ENCODE measurements around the gene IL4R.

Gene IL4R

DNA sequence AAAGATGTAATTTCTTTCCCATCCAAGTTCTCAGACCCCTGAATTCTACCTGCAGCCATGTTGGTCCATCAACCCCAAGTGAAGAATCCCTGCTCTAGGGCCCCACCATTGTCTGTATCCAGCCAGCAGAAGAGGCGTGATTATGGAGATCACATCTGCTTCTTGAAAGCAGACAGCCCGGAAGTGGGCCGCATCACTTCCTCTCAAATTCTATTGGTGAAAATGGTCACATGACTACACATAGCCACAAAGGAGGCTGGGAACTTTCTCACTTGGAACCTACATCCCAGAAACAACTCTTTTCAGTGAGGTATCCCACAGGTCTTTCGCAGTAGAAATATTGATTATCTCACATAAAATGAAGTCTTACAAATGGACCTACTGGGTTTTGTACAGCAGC lies 40.1 kb downstream of the IL4R start:
- in situ Hi-C loops (cut with MboI; ENCODE audit: low sequenced_read_pairs): no loop called here

- in situ Hi-C loops (cut with MboI; ENCODE audit: low sequenced_read_pairs): no loop called here
Measured at GRCh38 chr16:27355610-27356009, 41.8 kb downstream of the IL4R start.

- in situ Hi-C loops (cut with MboI; ENCODE audit: low sequenced_read_pairs): no loop called here
Measured at GRCh38 chr16:27356794-27357193, 43.0 kb downstream of the IL4R start.

DNA sequence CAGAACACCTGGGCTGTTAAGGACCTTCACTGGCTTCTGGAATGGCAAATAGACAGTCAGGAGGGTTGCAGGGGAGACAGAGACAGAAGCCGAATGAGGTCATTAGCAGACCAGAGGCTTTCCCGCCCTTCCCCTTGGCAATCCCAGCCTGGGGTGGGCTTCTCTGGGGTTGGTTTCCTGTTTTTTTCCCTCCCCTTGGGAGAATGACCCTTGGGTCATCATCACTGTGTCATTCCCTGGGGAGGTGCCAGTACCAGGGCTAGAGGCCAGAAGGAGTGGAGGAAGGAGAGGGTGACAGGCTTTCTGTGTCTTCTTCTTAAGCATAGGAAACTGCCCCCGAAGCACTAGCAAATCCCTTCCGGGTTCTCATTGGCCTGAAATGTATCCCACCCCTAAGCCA lies 45.3 kb downstream of the IL4R start:
- in situ Hi-C loops (cut with MboI; ENCODE audit: low sequenced_read_pairs): no loop called here

DNA sequence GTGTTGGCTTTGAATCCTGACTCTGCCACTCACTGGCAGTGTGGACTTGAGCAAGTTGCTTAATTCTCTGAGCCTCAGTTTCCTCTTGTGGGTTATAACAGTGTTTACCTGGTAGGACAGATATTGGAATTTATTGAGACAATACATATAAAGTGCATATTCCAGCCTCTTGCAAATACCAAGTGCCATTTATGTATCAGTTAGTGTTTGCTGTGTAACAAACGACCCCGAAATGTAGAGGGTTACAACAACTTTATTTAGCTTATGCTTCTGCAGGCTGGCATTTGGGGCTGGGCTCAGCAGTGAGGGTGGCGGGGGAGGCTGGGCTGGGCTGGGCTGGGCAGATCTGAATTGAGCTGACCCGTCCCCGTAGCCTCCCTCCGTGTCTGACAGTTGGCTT lies 45.8 kb downstream of the IL4R start:
- in situ Hi-C loops (cut with MboI; ENCODE audit: low sequenced_read_pairs): no loop called here

- in situ Hi-C loops (cut with MboI; ENCODE audit: low sequenced_read_pairs): no loop called here
Measured at GRCh38 chr16:27361987-27362386, 48.2 kb downstream of the IL4R start.

DNA sequence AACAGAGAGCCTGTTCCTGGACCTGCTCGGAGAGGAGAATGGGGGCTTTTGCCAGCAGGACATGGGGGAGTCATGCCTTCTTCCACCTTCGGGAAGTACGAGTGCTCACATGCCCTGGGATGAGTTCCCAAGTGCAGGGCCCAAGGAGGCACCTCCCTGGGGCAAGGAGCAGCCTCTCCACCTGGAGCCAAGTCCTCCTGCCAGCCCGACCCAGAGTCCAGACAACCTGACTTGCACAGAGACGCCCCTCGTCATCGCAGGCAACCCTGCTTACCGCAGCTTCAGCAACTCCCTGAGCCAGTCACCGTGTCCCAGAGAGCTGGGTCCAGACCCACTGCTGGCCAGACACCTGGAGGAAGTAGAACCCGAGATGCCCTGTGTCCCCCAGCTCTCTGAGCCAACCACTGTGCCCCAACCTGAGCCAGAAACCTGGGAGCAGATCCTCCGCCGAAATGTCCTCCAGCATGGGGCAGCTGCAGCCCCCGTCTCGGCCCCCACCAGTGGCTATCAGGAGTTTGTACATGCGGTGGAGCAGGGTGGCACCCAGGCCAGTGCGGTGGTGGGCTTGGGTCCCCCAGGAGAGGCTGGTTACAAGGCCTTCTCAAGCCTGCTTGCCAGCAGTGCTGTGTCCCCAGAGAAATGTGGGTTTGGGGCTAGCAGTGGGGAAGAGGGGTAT lies 48.9 kb downstream of the IL4R start:
- in situ Hi-C loops (cut with MboI; ENCODE audit: low sequenced_read_pairs): no loop called here

GRCh38 chr16:27363246-27363632 lies 49.5 kb downstream of the IL4R start:
- in situ Hi-C loops (cut with MboI; ENCODE audit: low sequenced_read_pairs): no loop called here

DNA sequence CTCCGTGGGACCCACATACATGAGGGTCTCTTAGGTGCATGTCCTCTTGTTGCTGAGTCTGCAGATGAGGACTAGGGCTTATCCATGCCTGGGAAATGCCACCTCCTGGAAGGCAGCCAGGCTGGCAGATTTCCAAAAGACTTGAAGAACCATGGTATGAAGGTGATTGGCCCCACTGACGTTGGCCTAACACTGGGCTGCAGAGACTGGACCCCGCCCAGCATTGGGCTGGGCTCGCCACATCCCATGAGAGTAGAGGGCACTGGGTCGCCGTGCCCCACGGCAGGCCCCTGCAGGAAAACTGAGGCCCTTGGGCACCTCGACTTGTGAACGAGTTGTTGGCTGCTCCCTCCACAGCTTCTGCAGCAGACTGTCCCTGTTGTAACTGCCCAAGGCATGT lies 50.0 kb downstream of the IL4R start:
- in situ Hi-C loops (cut with MboI; ENCODE audit: low sequenced_read_pairs): no loop called here

- in situ Hi-C loops (cut with MboI; ENCODE audit: low sequenced_read_pairs): no loop called here
Measured at GRCh38 chr16:27364493-27365141, 50.8 kb downstream of the IL4R start.

GRCh38 chr16:27365142-27366089 lies 51.6 kb downstream of the IL4R start:
- in situ Hi-C loops (cut with MboI; ENCODE audit: low sequenced_read_pairs): no loop called here

- in situ Hi-C loops (cut with MboI; ENCODE audit: low sequenced_read_pairs): no loop called here
Measured at GRCh38 chr16:27366687-27367460, 53.1 kb downstream of the IL4R start.

GRCh38 chr16:27367461-27368357 lies 53.9 kb downstream of the IL4R start:
- in situ Hi-C loops (cut with MboI; ENCODE audit: low sequenced_read_pairs): no loop called here

- in situ Hi-C loops (cut with MboI; ENCODE audit: low sequenced_read_pairs): no loop called here
Measured at GRCh38 chr16:27368358-27368722, 54.6 kb downstream of the IL4R start.

DNA sequence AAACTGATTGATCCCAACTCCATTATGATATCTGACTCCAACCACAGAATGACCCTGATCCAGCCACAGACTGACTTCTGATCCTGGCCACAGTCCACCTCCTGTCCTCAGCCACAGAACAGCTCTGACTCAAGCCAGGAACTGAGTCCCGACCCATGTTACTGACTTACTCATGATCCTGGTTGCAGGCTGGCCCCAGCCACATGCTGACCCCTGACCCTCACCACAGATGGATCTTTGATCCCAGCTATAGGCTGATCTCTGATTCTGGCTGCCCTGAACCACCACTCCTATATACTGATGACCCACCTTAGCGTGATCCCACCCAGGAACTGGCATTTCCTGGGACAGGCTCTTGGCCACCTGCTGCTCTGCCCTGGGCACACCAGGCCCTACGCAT lies 56.0 kb downstream of the IL4R start:
- in situ Hi-C loops (cut with MboI; ENCODE audit: low sequenced_read_pairs): loop anchor here (10.0 kb wide), 1 partner anchor 135 kb away; no protein-coding TSS in a partner anchor

- in situ Hi-C loops (cut with MboI; ENCODE audit: low sequenced_read_pairs): loop anchor here (10.0 kb wide), 1 partner anchor 136 kb away; no protein-coding TSS in a partner anchor
Measured at GRCh38 chr16:27370318-27370717, 56.5 kb downstream of the IL4R start.

DNA sequence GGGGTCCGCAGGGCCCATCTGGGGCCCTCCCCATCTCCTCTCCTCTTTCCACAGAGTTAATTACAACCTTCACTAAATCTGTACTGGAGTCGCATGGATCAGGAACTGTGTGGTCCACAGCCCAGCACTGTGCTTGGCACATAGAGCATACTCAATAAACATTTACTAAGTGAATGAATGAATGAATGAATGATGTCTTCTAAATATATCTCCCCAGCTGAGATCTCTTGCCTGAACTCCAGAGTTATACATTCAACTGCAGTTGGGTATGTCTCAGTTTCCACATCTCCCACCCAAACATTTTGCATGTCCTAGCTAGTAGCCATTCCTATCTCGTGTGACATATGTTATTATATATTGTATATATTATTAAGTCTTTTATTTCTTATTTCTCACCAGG lies 59.5 kb downstream of the IL4R start:
- in situ Hi-C loops (cut with MboI; ENCODE audit: low sequenced_read_pairs): loop anchor here (10.0 kb wide), 1 partner anchor 139 kb away; no protein-coding TSS in a partner anchor

DNA sequence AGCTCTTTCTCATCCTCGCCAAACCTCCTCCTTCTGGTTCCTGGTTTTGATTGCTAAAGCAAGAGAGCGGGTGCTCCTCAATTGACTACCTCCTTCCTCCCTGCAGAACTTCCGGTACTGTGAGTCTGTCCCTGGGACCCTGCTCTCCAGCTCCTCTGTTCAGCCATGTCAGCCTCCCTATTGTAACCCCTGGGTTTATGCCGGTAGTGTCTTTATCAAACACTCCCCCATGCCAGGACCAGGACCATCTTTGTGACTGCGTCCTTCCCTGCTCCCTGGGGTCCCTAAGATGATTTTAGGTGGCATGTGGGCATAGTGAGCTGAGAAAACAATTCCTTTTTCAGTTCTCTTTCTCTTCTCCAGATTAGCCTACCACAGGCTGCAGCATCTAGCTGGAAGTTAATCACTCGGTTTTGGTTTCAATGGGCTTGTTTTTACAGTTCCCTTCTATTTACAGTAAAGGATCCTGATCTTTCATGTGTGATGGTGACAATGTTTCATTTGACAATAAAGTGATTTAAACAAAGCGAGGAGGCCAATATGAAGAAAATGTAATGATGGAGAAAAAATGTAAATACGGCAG lies 60.5 kb downstream of the IL4R start:
- in situ Hi-C loops (cut with MboI; ENCODE audit: low sequenced_read_pairs): loop anchor here (10.0 kb wide), 1 partner anchor 140 kb away; no protein-coding TSS in a partner anchor

DNA sequence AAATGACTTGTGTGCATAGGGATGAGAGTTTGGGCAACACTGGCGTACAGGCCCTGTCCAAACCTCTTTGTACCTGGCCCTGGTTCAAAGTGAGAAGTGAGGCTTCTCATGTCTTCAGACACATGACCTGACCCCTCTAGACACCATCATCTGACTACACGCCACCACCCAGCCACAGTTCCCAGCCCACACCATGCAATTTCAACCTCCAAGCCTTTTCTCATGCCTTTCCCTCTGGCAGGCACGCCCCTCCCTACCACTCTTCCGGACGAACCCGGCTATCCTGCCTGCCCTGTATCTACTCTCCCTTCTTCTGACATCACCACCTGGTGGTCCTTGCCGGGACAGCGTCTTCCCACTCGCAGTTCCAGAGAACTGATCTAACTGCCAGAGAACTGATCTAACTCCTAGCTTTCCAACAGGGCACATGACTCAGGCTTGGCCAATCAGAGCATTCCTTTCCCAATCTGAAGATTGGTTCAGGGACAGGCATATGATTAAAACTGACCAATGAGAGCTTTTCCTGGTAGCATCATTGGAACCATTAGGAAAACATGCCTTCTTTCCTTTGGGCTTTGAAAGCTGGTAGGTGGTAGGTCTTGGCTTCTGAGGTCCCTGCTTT lies 61.1 kb downstream of the IL4R start:
- in situ Hi-C loops (cut with MboI; ENCODE audit: low sequenced_read_pairs): loop anchor here (10.0 kb wide), 1 partner anchor 140 kb away; no protein-coding TSS in a partner anchor
